DND-41 (cell line): Measurements from ENCODE around the gene DNTT.

Source experiments
- ATAC-seq: fragments of 200-7000 bp; cut with Tn5 transposase; 3 replicates; pipeline ENCODE4 v1.9.1; 2021; ENCODE audit warnings: low read depth; ENCODE audit not compliant: insufficient read depth
- DNase-seq: peaks from one replicate; pipeline ENCODE4 v3.0.0-alpha.2; 2020
- H2AFZ ChIP-seq: 2 replicates; pipeline ENCODE4 v1.6.0; 2012; ENCODE audit warnings: low read depth, low read length
- H3K27ac ChIP-seq: 2 replicates; pipeline ENCODE4 v1.5.1; 2012; ENCODE audit warnings: low read length, inconsistent platforms
- H3K27me3 ChIP-seq: fragments of 200-600 bp; sonication (generic); 2 replicates; pipeline ENCODE4 v1.6.0; 2012; ENCODE audit warnings: low read length, mild to moderate bottlenecking, inconsistent platforms; ENCODE audit not compliant: insufficient read depth, poor library complexity
- H3K36me3 ChIP-seq: 2 replicates; pipeline ENCODE4 v1.5.1; 2012; ENCODE audit warnings: low read length, inconsistent platforms; ENCODE audit not compliant: insufficient read depth
- H3K4me1 ChIP-seq: 2 replicates; pipeline ENCODE4 v1.5.1; 2012; ENCODE audit warnings: mild to moderate bottlenecking, low read length; ENCODE audit not compliant: insufficient read depth
- H3K4me2 ChIP-seq: 2 replicates; pipeline ENCODE4 v1.6.0; 2012; ENCODE audit warnings: mild to moderate bottlenecking, moderate library complexity, low read length, inconsistent platforms; ENCODE audit not compliant: insufficient read depth
- H3K4me3 ChIP-seq, 2 experiments: fragments of 200-600 bp in 1 of 2; shearing (Covaris generic) in 1 of 2; 2 replicates each; pipeline ENCODE4 v1.5.1; 2012 to 2016; ENCODE audit warnings: inconsistent platforms in 2 of 2, low read length in 2 of 2, mild to moderate bottlenecking in 2 of 2, low read depth in 1 of 2, moderate library complexity in 1 of 2
- H3K79me2 ChIP-seq: 2 replicates; pipeline ENCODE4 v1.6.0; 2012; ENCODE audit warnings: low read length, inconsistent platforms; ENCODE audit not compliant: insufficient read depth
- H3K9ac ChIP-seq: 2 replicates; pipeline ENCODE4 v1.6.0; 2012; ENCODE audit warnings: low read depth, mild to moderate bottlenecking, inconsistent platforms, low read length, moderate library complexity
- H3K9me3 ChIP-seq: 2 replicates; pipeline ENCODE4 v1.5.1; 2012; ENCODE audit warnings: low read length, moderate library complexity, mild to moderate bottlenecking, inconsistent platforms; ENCODE audit not compliant: insufficient read depth, severe bottlenecking
- H4K20me1 ChIP-seq: 2 replicates; pipeline ENCODE4 v1.6.0; 2012; ENCODE audit warnings: low read length; ENCODE audit not compliant: insufficient read depth
- CTCF ChIP-seq: IDR thresholded peaks from 2 replicates; pipeline ENCODE4 v1.5.1; 2012; ENCODE audit warnings: borderline replicate concordance, low read length, moderate library complexity, mild to moderate bottlenecking; ENCODE audit not compliant: poor library complexity, severe bottlenecking; ENCODE audit errors: extremely low read depth
- EZH2 ChIP-seq: IDR thresholded peaks from 3 replicates; pipeline ENCODE4 v1.6.1; 2012; ENCODE audit warnings: borderline replicate concordance, low read depth, mild to moderate bottlenecking, moderate library complexity, low read length, inconsistent platforms; ENCODE audit not compliant: severe bottlenecking

The DNTT gene

DNA sequence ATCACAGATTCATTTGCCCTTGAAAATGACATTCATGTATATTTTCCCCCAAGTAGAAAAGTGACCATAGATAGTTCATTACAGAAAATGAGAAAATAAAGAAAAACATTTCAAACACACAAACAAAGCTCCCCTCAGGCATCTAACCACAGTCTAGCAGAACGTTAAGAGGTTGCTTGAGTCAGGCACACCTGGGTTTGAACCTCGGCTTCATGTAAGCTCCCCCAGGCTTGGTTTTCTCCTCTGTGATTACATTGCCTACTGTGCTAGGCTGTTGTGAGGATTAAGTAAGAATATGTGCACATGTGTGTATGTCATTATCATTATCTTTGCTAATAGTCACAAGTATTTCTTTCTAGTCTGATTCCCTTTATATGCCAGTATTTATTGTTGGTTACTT lies 9.1 kb downstream of the DNTT start:
- Histone ChIP-seq H3K4me2 (peak overlapping the region; percentile 49), H4K20me1 (no peaks in the 10 kb centered on the region), H3K9me3 (no peaks in the 10 kb centered on the region), H3K4me3 (0 out of 4 replicates have a peak overlapping the region, but pooled peaks of 1 of the 2 experiments have one; percentile 8), H3K9ac (peak overlapping the region; percentile 31), H2AFZ (no peak overlapping the region), H3K36me3 (peaks cover 30% of the 10 kb centered on the region), H3K27ac (peak overlapping the region; percentile 89), H3K79me2 (peaks cover 77% of the 10 kb centered on the region), H3K4me1 (peaks cover 76% of the 10 kb centered on the region), H3K27me3 (no peaks in the 10 kb centered on the region)
- TF ChIP-seq EZH2 (no peak), CTCF (no peak)
- ATAC-seq, result peak; percentile 90
- DNase-seq, result peak; percentile 66

- no peaks in the 10 kb centered on the region for H4K20me1 ChIP-seq
- no peaks in the 10 kb centered on the region for H3K27me3 ChIP-seq
- no peaks in the 10 kb centered on the region for H3K9me3 ChIP-seq
- no peak for ATAC-seq
- peaks cover 37% of the 10 kb centered on the region for H3K4me1 ChIP-seq
- DNase-seq, result no peak
- H3K9ac ChIP-seq, result no peak overlapping the region
- TF ChIP-seq EZH2, result no peak
- peak; percentile 26 for TF ChIP-seq CTCF
- no peak overlapping the region for H3K27ac ChIP-seq
- peaks cover 41% of the 10 kb centered on the region for H3K79me2 ChIP-seq
- no peak overlapping the region for H2AFZ ChIP-seq
- no peak overlapping the region for H3K4me2 ChIP-seq
- H3K4me3 ChIP-seq, result no peak overlapping the region
- peaks cover 61% of the 10 kb centered on the region for H3K36me3 ChIP-seq
Measured at GRCh38 chr10:96317067-96317833, 13.0 kb downstream of the DNTT start.

- Histone ChIP-seq H3K4me1 (peaks cover 12% of the 10 kb centered on the region), H3K79me2 (peaks cover 21% of the 10 kb centered on the region), H3K27ac (no peak overlapping the region; the same call in 1 of the 2 replicates), H3K4me3 (no peak overlapping the region), H3K9me3 (no peaks in the 10 kb centered on the region), H4K20me1 (no peaks in the 10 kb centered on the region; the same call in 1 of the 2 replicates), H2AFZ (no peak overlapping the region), H3K4me2 (no peak overlapping the region), H3K9ac (no peak overlapping the region), H3K36me3 (peaks cover 88% of the 10 kb centered on the region), H3K27me3 (no peaks in the 10 kb centered on the region)
- ATAC-seq, result no peak
- DNase-seq, result no peak
- no peak for TF ChIP-seq EZH2
- TF ChIP-seq CTCF, result no peak
Measured at GRCh38 chr10:96319754-96320474, 15.7 kb downstream of the DNTT start.
